ENCODE results near the gene POLQ.

POLQ gene

GRCh38 chr3:121574449-121574848 lies 28.7 kb upstream of the POLQ start:
- TF ChIP-seq, protein P1, sequence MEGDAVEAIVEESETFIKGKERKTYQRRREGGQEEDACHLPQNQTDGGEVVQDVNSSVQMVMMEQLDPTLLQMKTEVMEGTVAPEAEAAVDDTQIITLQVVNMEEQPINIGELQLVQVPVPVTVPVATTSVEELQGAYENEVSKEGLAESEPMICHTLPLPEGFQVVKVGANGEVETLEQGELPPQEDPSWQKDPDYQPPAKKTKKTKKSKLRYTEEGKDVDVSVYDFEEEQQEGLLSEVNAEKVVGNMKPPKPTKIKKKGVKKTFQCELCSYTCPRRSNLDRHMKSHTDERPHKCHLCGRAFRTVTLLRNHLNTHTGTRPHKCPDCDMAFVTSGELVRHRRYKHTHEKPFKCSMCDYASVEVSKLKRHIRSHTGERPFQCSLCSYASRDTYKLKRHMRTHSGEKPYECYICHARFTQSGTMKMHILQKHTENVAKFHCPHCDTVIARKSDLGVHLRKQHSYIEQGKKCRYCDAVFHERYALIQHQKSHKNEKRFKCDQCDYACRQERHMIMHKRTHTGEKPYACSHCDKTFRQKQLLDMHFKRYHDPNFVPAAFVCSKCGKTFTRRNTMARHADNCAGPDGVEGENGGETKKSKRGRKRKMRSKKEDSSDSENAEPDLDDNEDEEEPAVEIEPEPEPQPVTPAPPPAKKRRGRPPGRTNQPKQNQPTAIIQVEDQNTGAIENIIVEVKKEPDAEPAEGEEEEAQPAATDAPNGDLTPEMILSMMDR (IDR thresholded peaks at IDR 0.05; ENCODE audit: extremely low read depth, insufficient read depth, missing control alignments): no peak
- in situ Hi-C loops (cut with MboI; ENCODE audit: low pct_unique_long_range_greater_than_20kb, low sequenced_read_pairs, unreplicated experiment): no loop called here
- DNase-seq (ENCODE audit: low spot score): no peak

DNA sequence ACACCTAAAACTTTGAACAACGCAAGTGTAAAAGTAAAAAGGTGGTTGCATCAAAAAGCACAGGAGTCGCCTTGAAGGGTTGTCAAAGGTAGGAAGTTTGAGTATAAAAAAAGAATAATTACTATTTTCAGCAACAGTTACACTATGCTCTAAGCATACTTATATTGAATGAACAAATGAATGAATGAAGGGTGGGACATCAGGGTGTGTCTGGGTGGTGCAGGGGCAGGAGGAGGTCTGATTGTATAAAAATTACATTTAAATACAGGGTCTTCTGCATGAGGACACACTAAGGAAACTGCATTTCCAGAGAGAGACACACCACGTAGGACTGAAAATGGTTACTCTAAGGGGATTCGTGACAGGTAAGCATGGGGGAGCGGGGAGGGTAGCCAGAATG lies 21.9 kb upstream of the POLQ start, which contains the start of gene ARGFX:
Gene ARGFX (plus strand): TSS at position 301 of the 400 bp plus-strand sequence. CDS start 2,765 bp downstream, outside the sequence.
- TF ChIP-seq, protein P1 (IDR thresholded peaks at IDR 0.05; ENCODE audit: extremely low read depth, insufficient read depth, missing control alignments): no peak
- no peak for DNase-seq (ENCODE audit: low spot score)
- in situ Hi-C loops (cut with MboI; ENCODE audit: low pct_unique_long_range_greater_than_20kb, low sequenced_read_pairs, unreplicated experiment): no loop called here

- in situ Hi-C loops (cut with MboI; ENCODE audit: low pct_unique_long_range_greater_than_20kb, low sequenced_read_pairs, unreplicated experiment): no loop called here
- TF ChIP-seq, protein P1 (IDR thresholded peaks at IDR 0.05; ENCODE audit: extremely low read depth, insufficient read depth, missing control alignments): no peak
- DNase-seq (ENCODE audit: low spot score): no peak
Measured at GRCh38 chr3:121566773-121567172, 21.0 kb upstream of the POLQ start.

DNA sequence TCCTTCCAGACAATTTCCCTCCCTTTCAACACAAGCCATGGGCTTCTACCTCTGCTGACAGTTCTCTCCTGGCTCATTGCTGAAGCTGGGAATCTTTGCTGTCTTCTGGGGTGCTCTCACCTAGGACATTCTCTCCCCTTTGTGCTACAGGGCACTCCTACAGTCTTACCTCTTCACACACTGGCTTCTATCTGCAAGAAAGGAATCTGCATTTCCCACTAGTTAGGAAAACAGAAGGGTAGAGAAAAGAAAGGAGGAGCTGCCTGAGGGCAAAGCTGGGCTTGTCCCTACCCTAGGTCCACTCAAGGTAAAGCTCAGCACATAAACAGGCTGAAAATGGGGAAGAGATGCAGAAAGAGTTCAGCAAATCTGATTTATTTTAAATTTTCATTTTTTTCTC lies 16.4 kb upstream of the POLQ start:
- TF ChIP-seq, protein P1 (IDR thresholded peaks at IDR 0.05; ENCODE audit: extremely low read depth, insufficient read depth, missing control alignments): no peak
- DNase-seq (ENCODE audit: low spot score): no peak
- in situ Hi-C loops (cut with MboI; ENCODE audit: low pct_unique_long_range_greater_than_20kb, low sequenced_read_pairs, unreplicated experiment): no loop called here

DNA sequence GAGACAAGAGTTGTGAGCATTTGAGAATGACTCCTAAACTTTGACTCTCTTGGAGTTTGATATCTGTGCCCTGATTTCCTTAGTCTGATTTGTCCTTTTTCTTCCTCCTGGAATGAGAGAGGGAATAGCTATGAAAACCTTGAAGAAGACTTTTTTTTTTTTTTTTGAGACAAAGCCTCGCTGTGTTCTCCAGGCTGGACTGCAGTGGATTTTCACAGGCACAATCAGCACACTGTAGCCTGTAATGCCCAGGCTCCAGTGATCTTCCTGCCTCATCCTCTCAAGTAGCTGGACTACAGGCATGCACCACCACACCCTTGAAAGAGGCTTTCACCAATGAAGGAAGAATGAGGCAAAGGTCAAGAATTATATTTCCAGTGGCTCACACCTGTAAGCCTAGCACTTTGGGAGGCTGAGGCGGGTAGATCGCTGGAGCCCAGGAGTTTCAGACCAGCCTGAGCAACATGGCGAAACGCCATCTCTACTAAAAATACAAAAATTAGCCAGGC lies 11.7 kb upstream of the POLQ start:
- in situ Hi-C loops (cut with MboI; ENCODE audit: low pct_unique_long_range_greater_than_20kb, low sequenced_read_pairs, unreplicated experiment): no loop called here
- TF ChIP-seq, protein P1 (IDR thresholded peaks at IDR 0.05; ENCODE audit: extremely low read depth, insufficient read depth, missing control alignments): no peak
- no peak for DNase-seq (ENCODE audit: low spot score)

GRCh38 chr3:121552797-121553196 lies 7.0 kb upstream of the POLQ start:
- TF ChIP-seq, protein P1 (IDR thresholded peaks at IDR 0.05; ENCODE audit: extremely low read depth, insufficient read depth, missing control alignments): no peak
- in situ Hi-C loops (cut with MboI; ENCODE audit: low pct_unique_long_range_greater_than_20kb, low sequenced_read_pairs, unreplicated experiment): no loop called here
- DNase-seq (ENCODE audit: low spot score): no peak
